Stimulated activated memory B cell treated with anti-CD40 and anti-IgM and Interleukin-4, amounts not matched to agents 10 μg/mL and 1 μg/mL and 100 μg/mL, for 72 hours (primary cell): ENCODE measurements around the gene ZFP14.
A peak's percentile ranks its signal among the peaks of the same experiment; 100 is the strongest.

Source experiments
- ATAC-seq: fragments of 150-1000 bp; cut with Tn5 transposase; 2 replicates; pipeline ENCODE4 v1.10.0; 2021
- H3K27ac Mint-ChIP-seq: one replicate; pipeline ENCODE4 v1.8.0; 2022; ENCODE audit warnings: mild to moderate bottlenecking, mixed read lengths
- H3K27me3 Mint-ChIP-seq: one replicate; pipeline ENCODE4 v1.8.0; 2022; ENCODE audit warnings: mixed read lengths
- H3K36me3 Mint-ChIP-seq: one replicate; pipeline ENCODE4 v1.8.0; 2022; ENCODE audit warnings: mixed read lengths
- H3K4me1 Mint-ChIP-seq: one replicate; pipeline ENCODE4 v1.8.0; 2022; ENCODE audit warnings: mixed read lengths
- H3K4me3 Mint-ChIP-seq: one replicate; pipeline ENCODE4 v1.8.0; 2022; ENCODE audit warnings: mild to moderate bottlenecking, moderate library complexity, mixed read lengths
- H3K9me3 Mint-ChIP-seq: one replicate; pipeline ENCODE4 v1.8.0; 2022; ENCODE audit warnings: mixed read lengths

The ZFP14 gene

DNA sequence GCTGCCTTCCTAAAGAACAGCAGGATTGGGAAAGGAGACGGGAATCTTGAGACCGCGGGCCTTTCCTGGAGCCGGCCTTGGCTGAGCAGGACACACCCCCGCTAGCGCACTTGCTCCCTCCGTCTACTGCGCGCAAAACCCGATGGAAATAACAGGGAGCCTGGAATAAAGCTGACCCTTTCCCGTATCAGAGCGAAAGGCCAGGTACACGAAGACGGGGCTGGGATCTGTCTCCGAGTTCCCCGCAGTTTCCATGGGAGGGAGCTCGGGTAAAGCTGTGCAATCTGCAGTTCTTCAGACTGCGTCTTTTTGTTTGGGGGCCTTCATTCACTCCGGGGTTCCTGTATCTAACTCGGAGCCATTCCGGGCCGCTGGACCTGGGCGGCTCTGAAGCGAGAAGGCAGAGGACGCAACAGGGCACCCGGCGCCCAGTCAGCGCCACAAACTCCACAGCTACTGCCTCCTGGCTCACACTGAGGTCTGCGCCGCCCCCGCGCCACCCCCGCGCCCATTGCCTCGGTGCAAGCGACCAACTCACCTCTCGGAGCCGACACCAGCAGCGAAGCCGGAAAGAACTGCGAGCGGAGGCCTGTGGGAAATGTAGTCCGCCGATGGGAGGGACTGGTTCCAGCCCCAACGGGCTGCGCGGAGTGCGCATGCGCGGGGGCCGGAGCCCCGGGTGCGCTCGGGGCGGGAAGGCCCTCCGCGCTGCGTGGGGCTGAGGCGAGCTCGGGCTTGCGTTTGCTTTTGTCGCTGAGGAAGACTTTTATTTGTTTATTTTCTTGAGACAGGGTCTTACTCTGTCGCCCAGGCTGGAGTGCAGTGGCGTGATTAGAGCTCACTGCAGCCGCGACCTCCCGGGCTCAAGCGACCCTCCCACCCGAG lies at the start of gene ZFP14:
Gene ZFP14, minus strand, starts transcription at position 577 of the 885 bp plus-strand sequence. CDS start 11,309 bp downstream, outside the sequence.
- ATAC-seq: peak; percentile 99
- H3K4me3 Mint-ChIP-seq: peak within 1 kb of the TSS; percentile 97
- peak within 1 kb of the TSS; percentile 99 for H3K27ac Mint-ChIP-seq
- peaks cover 2% of the 10 kb centered on the region for H3K9me3 Mint-ChIP-seq
- no peaks in the 10 kb centered on the region for H3K27me3 Mint-ChIP-seq
- H3K4me1 Mint-ChIP-seq: peaks cover 15% of the 10 kb centered on the region
- H3K36me3 Mint-ChIP-seq: peaks cover 3% of the 10 kb centered on the region

DNA sequence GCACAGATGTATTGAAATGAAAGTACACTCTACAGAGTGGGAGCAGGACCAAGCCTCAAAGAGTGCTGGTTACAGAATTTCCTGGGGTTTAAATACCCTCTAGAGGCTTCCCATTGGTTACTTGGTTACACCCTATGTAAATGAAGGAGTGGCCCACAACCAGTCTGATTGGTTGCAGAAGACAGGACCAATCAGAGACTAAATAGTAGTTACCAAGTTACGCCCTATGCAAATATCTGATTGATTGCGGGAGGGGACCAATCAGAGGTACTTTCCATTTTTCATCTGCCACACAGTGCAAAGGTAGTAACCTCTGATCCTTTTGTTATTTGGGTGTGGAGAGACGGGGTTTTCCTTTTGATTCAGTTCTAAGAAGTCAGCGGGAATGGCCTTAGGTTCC lies 44.9 kb upstream of the ZFP14 start:
- no peak for ATAC-seq

GRCh38 chr19:36421749-36422481 lies 42.9 kb upstream of the ZFP14 start:
- peaks cover 6% of the 10 kb centered on the region for H3K36me3 Mint-ChIP-seq
- peaks cover 21% of the 10 kb centered on the region for H3K4me1 Mint-ChIP-seq
- H3K4me3 Mint-ChIP-seq: peak overlapping the region; percentile 56
- H3K27ac Mint-ChIP-seq: no peak overlapping the region
- peaks cover 6% of the 10 kb centered on the region for H3K9me3 Mint-ChIP-seq
- H3K27me3 Mint-ChIP-seq: peaks cover 22% of the 10 kb centered on the region
- no peak for ATAC-seq

More for the DNA sequence above, 44.9 kb upstream of the ZFP14 start:
- Mint-ChIP-seq H3K27ac (no peak overlapping the region), H3K9me3 (peaks cover 8% of the 10 kb centered on the region), H3K36me3 (no peaks in the 10 kb centered on the region), H3K4me1 (peaks cover 2% of the 10 kb centered on the region), H3K4me3 (no peak overlapping the region), H3K27me3 (peaks cover 22% of the 10 kb centered on the region)

DNA sequence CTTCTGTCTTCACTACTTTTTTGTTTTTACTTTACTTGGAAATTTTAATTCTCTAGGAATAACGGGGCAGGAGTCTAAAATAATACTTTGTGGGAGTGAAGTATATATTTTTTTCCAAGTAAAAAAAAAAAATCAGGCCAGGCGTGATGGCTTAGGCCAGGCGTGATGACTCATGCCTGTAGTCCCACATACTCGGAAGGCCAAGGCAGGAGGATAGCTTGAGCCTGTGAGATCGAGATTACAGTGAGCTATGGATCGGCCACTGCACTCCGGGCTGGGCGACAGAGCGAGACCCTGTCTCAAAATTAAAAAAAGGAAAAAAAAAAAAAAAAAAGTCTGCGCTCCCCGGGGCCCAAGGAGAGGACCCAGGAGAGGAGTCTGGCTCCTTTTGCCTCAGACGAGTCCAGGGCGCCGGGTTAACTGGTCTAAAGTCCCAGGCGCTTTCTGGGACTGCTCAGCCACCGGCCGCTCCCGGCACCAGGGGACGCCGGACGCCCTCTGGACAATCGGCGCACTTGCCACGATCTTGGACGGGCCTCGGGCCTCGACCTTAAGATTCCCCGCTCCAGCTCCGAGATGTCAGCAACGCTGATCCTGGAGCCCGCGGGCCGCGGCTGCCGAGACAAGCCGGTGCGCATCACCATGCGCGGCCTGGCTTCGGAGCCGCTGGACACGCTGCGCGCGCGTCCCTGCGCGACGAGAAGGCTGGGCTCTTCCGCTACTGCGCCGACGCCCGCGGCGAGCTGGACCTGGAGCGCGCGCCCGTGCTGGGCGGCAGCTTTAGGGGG lies 42.2 kb upstream of the ZFP14 start:
- Mint-ChIP-seq H3K9me3 (peaks cover 3% of the 10 kb centered on the region), H3K4me1 (peaks cover 21% of the 10 kb centered on the region), H3K27me3 (peaks cover 22% of the 10 kb centered on the region), H3K36me3 (peaks cover 6% of the 10 kb centered on the region), H3K4me3 (peak overlapping the region; percentile 56), H3K27ac (no peak overlapping the region)
- no peak for ATAC-seq

DNA sequence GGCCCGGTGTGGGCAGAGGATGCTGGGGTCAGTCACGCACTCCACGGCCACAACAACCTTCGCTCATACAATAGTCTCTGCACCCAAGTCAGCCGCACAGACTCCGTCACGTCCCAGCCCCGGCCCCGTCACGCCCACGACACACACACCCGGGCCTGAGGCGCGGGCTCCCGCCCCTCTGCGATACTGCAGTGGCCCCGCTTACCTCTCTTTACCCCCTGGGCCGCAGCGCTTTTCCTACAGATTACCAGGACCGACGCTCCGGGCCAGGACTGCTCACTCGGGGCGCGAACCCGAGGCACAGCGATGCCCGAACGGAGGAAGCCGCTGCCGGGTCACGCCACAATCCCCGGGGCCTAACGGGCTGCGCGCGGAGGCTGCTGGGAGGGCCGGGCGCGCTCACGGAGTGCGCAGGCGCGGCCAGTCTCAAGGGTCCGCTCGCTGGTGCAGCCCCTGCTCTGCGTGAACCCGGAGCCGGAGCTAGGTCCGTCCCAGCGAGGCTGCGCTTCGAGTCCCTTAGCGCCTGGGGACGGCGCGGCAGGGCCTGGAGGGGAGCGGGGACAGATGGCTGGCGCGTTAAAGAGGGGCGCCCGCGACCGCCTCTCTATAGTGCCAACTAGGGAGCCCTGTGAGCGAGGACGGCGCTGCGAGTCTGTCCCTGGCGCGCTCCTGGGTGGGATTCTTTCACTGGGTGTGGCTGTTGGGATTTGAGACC lies 39.4 kb upstream of the ZFP14 start, which contains the start of gene ZFP82:
Gene ZFP82, minus strand, starts transcription at position 358 of the 715 bp plus-strand sequence. CDS start 8,855 bp downstream, outside the sequence.
- peak within 1 kb of the TSS; percentile 99 for H3K4me3 Mint-ChIP-seq
- peak within 1 kb of the TSS; percentile 100 for H3K27ac Mint-ChIP-seq
- no peaks in the 10 kb centered on the region for H3K9me3 Mint-ChIP-seq
- H3K4me1 Mint-ChIP-seq: peaks cover 21% of the 10 kb centered on the region
- H3K36me3 Mint-ChIP-seq: peaks cover 6% of the 10 kb centered on the region
- peak; percentile 97 for ATAC-seq
- peaks cover 22% of the 10 kb centered on the region for H3K27me3 Mint-ChIP-seq

DNA sequence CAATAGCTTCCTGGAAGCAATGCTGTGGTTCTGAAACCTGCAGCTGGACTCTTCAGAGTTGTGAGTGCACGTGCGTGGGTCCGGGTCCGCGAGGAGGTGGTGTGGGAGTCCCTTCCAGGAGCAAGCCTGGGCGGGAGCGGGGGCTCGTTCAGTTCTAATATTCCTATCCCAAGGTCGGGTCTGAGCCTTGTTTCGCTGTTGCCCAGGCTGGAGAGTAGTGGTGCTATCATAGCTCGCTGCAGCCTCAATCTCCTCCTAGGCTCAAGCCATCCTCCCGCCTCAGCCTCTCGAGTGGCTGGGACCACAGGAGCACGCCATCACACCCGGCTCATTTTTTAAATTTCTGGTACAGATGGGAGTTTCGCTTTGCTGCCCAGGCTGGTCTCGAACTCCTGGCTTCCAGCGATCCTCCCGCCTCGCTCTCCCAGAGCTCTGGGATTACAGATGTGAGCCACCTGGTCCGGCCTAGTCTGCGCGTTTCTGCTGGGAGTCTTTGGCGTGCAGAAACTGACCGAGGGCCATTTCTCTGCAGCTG lies 38.8 kb upstream of the ZFP14 start:
- peak overlapping the region; percentile 100 for H3K27ac Mint-ChIP-seq
- H3K4me1 Mint-ChIP-seq: peaks cover 24% of the 10 kb centered on the region
- H3K4me3 Mint-ChIP-seq: peak overlapping the region; percentile 99
- peak; percentile 1 for ATAC-seq
- H3K9me3 Mint-ChIP-seq: no peaks in the 10 kb centered on the region
- peaks cover 12% of the 10 kb centered on the region for H3K36me3 Mint-ChIP-seq
- H3K27me3 Mint-ChIP-seq: peaks cover 22% of the 10 kb centered on the region

DNA sequence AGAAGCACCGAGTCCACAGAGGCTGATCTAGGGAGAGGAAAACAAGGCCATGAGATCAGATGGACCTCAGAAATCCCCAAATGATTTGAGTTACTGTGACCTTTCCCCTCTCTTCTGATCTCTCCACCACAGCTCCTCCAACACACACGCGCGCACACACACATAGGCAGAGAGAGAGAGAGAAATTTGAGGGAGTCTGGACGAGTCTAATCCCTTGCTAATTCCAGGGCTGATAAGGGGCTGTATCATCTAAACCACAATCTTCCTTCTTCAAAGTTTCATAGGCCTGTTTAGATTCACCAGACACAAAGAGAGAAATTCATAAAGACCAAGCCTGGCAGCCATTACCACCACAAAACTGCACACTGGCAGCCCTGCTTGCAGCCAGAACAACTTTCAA lies 30.8 kb upstream of the ZFP14 start:
- ATAC-seq: no peak
- no peaks in the 10 kb centered on the region for H3K9me3 Mint-ChIP-seq

DNA sequence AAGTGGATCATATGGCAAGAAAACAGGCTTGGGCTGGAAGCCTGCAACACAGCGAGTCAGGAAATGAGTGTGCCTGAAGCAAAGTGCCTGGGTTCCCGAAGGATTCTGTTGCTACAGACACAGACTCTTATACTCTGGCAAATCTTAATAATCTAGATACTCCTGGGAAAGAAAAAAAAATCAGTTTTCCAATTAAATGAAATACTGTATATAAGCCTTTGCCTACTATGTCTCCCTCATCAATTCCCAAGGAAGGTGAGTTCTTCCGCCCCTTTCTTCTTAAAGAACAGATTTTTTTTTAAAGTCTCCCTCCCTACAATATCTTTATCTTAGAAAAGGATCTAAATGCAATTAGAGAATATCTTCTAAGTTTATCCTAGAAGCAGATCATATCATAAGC lies 29.1 kb upstream of the ZFP14 start:
- Mint-ChIP-seq H3K4me3 (no peak overlapping the region), H3K27me3 (no peaks in the 10 kb centered on the region), H3K36me3 (peaks cover 79% of the 10 kb centered on the region), H3K9me3 (peaks cover 4% of the 10 kb centered on the region), H3K27ac (no peak overlapping the region), H3K4me1 (peaks cover 7% of the 10 kb centered on the region)
- ATAC-seq: no peak

More for the DNA sequence above, 30.8 kb upstream of the ZFP14 start:
- Mint-ChIP-seq H3K27me3 (no peaks in the 10 kb centered on the region), H3K27ac (no peak overlapping the region), H3K4me1 (peaks cover 7% of the 10 kb centered on the region), H3K36me3 (peaks cover 73% of the 10 kb centered on the region), H3K4me3 (no peak overlapping the region)

DNA sequence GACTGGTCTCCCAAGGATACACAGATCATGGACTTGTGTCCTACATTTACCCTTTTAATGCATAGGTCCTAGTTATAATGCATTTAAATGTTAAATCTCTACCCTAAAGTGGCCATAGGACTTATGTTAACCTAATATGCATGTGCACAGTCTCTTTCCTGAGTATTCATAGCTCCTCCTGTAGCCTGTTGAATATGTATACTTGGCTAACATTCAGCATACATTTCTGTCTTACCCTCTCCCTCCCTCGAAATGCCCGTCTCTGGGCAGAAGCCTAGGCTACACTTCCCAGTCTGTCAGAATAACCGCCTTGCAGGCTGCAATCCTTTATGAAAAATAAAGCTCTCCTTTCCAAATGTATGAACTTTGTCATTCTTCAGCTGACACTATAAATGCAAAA lies 25.5 kb upstream of the ZFP14 start:
- peaks cover 12% of the 10 kb centered on the region for H3K9me3 Mint-ChIP-seq
- no peak for ATAC-seq
- H3K4me1 Mint-ChIP-seq: peaks cover 18% of the 10 kb centered on the region
- H3K27ac Mint-ChIP-seq: no peak overlapping the region
- H3K27me3 Mint-ChIP-seq: no peaks in the 10 kb centered on the region
- no peak overlapping the region for H3K4me3 Mint-ChIP-seq
- H3K36me3 Mint-ChIP-seq: peaks cover 65% of the 10 kb centered on the region

DNA sequence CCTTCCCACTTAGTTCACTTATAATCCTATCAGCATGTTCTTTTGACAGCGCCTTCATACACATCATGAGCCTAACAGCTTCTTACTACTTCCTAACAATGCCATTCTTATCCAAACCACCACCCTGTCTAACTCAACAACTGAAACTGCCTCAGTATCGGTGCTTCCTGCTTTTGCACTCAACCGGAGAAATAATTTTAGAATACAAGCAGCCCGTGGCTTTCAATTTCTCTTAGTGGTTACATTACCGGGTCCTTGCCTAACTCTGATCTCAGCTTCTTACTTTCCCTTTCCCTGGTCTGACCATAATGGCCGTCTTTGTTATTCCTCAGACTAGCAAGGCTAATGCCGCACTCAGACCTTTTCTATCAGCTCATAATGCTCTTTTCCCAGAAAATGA lies 22.5 kb upstream of the ZFP14 start:
- ATAC-seq: peak; percentile 93
- Mint-ChIP-seq H3K4me3 (peak overlapping the region; percentile 29), H3K36me3 (peaks cover 69% of the 10 kb centered on the region), H3K4me1 (peaks cover 18% of the 10 kb centered on the region), H3K9me3 (peaks cover 12% of the 10 kb centered on the region), H3K27ac (peak overlapping the region; percentile 69), H3K27me3 (no peaks in the 10 kb centered on the region)

- Mint-ChIP-seq H3K9me3 (peaks cover 21% of the 10 kb centered on the region), H3K27me3 (no peaks in the 10 kb centered on the region), H3K27ac (no peak overlapping the region), H3K4me3 (no peak overlapping the region), H3K36me3 (peaks cover 68% of the 10 kb centered on the region), H3K4me1 (peaks cover 18% of the 10 kb centered on the region)
- no peak for ATAC-seq
These were observed 19.6 kb upstream of the ZFP14 start for GRCh38 chr19:36398571-36398970.

DNA sequence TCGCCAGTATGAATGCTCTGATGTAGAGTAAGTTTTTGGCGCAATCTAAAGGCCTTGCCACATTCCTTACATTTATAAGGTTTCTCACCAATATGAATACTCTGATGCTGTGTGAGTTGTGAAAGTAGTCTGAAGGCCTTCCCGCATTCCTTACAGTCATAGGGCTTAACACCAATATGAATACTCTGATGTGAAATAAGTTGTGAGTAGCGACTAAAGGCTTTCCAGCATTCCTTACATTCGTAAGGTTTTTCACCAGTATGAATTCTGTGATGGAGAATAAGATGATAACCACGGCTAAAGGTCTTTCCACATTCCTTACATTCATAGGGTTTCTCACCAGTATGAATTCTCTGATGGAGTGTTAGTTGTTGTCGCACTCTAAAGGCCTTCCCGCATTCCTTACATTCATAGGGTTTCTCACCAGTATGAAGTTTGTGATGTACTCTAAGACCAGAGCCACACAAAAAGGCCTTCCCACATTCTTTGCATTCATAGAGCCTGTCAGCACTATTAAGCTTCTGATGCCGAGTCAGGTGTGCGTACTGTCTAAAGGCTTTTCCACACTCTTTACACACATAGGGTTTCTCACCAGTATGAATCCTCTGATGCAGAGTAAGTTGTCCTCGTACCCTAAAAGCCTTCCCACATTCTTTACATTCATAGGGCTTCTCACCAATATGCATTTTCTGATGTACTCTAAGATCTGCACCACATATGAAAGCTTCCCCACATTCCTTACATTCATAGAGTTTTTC lies 14.1 kb upstream of the ZFP14 start:
- H3K9me3 Mint-ChIP-seq: peaks cover 27% of the 10 kb centered on the region
- no peaks in the 10 kb centered on the region for H3K27me3 Mint-ChIP-seq
- H3K27ac Mint-ChIP-seq: no peak overlapping the region
- ATAC-seq: no peak
- no peak overlapping the region for H3K4me3 Mint-ChIP-seq
- no peaks in the 10 kb centered on the region for H3K4me1 Mint-ChIP-seq
- peaks cover 69% of the 10 kb centered on the region for H3K36me3 Mint-ChIP-seq

DNA sequence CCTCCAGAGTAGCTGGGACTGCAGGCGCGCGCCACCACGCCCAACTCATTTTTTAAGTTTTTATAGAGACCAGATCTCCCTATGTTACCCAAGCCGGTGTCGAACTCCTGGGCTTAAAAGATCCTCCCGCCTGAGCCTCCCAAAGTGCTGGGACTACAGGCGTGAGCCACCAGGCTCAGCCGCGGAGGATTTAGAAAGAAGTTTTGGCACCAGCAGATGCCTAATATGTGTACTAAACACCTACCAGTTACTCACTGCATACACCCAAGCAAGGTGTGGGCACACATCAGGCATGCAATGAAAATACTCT lies 464 bp upstream of the ZFP14 start:
- no peak for ATAC-seq
- Mint-ChIP-seq H3K4me1 (peaks cover 15% of the 10 kb centered on the region), H3K27me3 (no peaks in the 10 kb centered on the region), H3K4me3 (peak overlapping the region; percentile 97), H3K27ac (peak overlapping the region; percentile 99), H3K36me3 (no peaks in the 10 kb centered on the region), H3K9me3 (peaks cover 2% of the 10 kb centered on the region)
